Liver (tissue), 9 donors: Measurements from ENCODE around the gene KCNMA1. TPM values are rescaled to one million over a fixed set of nuclear protein-coding genes. Genes with fewer than 3 reads are reported as not detected.

ENCODE experiments used
- DNase-seq: peaks from one replicate; pipeline ENCODE4 v3.0.0-alpha.2; 2017; ENCODE audit warnings: low spot score
- H3K27ac ChIP-seq, 2 donors: one replicate each; pipeline ENCODE4 v1.7.0; 2013; ENCODE audit warnings: inconsistent platforms in 2 of 2, low read length in 2 of 2, control low read depth in 1 of 2, low read depth in 1 of 2, mild to moderate bottlenecking in 1 of 2
- H3K27me3 ChIP-seq, 4 donors: one replicate each; pipeline versions ENCODE4 v1.6.1 to v1.7.0; 2013; ENCODE audit warnings: low read length in 3 of 4, inconsistent platforms in 1 of 4, mild to moderate bottlenecking in 1 of 4, moderate library complexity in 1 of 4; ENCODE audit not compliant: control insufficient read depth in 4 of 4, insufficient read depth in 4 of 4
- H3K36me3 ChIP-seq, 4 donors: one replicate each; pipeline versions ENCODE4 v1.6.1 to v1.7.0; 2013; ENCODE audit warnings: low read length in 3 of 4, mild to moderate bottlenecking in 3 of 4, low read depth in 1 of 4, moderate library complexity in 1 of 4; ENCODE audit not compliant: control insufficient read depth in 4 of 4, insufficient read depth in 3 of 4
- H3K4me1 ChIP-seq, 4 donors: one replicate each; pipeline versions ENCODE4 v1.6.1 to v1.7.0; 2013; ENCODE audit warnings: low read length in 3 of 4, mild to moderate bottlenecking in 3 of 4, moderate library complexity in 1 of 4; ENCODE audit not compliant: control insufficient read depth in 4 of 4, insufficient read depth in 4 of 4
- H3K4me3 ChIP-seq, 3 donors: one replicate each; pipeline versions ENCODE4 v1.6.1 to v1.7.0; 2013; ENCODE audit warnings: low read length in 3 of 3, control low read depth in 1 of 3, low read depth in 1 of 3, mild to moderate bottlenecking in 1 of 3
- H3K9ac ChIP-seq, 2 donors: one replicate each; pipeline ENCODE4 v1.7.0; 2013; ENCODE audit warnings: low read length in 2 of 2, mild to moderate bottlenecking in 2 of 2, moderate library complexity in 2 of 2, control low read depth in 1 of 2, low read depth in 1 of 2
- H3K9me3 ChIP-seq, 4 donors: one replicate each; pipeline versions ENCODE4 v1.6.1 to v1.7.0; 2013; ENCODE audit warnings: low read length in 3 of 4; ENCODE audit not compliant: control insufficient read depth in 4 of 4
- EGR1 ChIP-seq, 2 donors: IDR thresholded peaks; 2 replicates each; pipeline ENCODE4 v1.6.1; 2016 to 2018; ENCODE audit warnings: antibody characterized with exemption in 2 of 2, low read depth in 2 of 2
- FOXA1 ChIP-seq: IDR thresholded peaks from 2 replicates; pipeline ENCODE4 v1.6.1; 2016; ENCODE audit warnings: antibody characterized with exemption
- FOXA2 ChIP-seq: IDR thresholded peaks from 2 replicates; pipeline ENCODE4 v1.6.1; 2016; ENCODE audit warnings: antibody characterized with exemption
- GABPA ChIP-seq, 2 donors: IDR thresholded peaks in 1 of 2; conservative IDR thresholded peaks in 1 of 2; 2 replicates each; pipeline ENCODE4 v1.6.1; 2016; ENCODE audit warnings: antibody characterized with exemption in 2 of 2, mild to moderate bottlenecking in 1 of 2, moderate library complexity in 1 of 2
- HNF4A ChIP-seq, 2 donors: conservative IDR thresholded peaks; 2 replicates each; pipeline ENCODE4 v1.6.1; 2016; ENCODE audit warnings: antibody characterized with exemption in 2 of 2, mild to moderate bottlenecking in 2 of 2
- HNF4G ChIP-seq: IDR thresholded peaks from 2 replicates; pipeline ENCODE4 v1.6.1; 2016; ENCODE audit warnings: antibody characterized with exemption
- JUND ChIP-seq, 2 donors: IDR thresholded peaks; 2 replicates each; pipeline ENCODE4 v1.6.1; 2016; ENCODE audit warnings: antibody characterized with exemption in 2 of 2
- NR2F2 ChIP-seq: IDR thresholded peaks from 2 replicates; pipeline ENCODE4 v1.6.1; 2016; ENCODE audit warnings: antibody characterized with exemption
- RAD21 ChIP-seq, 2 donors: IDR thresholded peaks; 2 replicates each; pipeline ENCODE4 v1.6.1; 2016; ENCODE audit warnings: antibody characterized with exemption in 2 of 2, mild to moderate bottlenecking in 2 of 2
- RXRA ChIP-seq, 2 donors: IDR thresholded peaks; 2 replicates each; pipeline ENCODE4 v1.6.1; 2017 to 2018; ENCODE audit warnings: antibody characterized with exemption in 2 of 2, mild to moderate bottlenecking in 1 of 2
- SP1 ChIP-seq: IDR thresholded peaks from 2 replicates; pipeline ENCODE4 v1.6.1; 2018; ENCODE audit warnings: antibody characterized with exemption, mild to moderate bottlenecking
- TAF1 ChIP-seq: conservative IDR thresholded peaks from 2 replicates; pipeline ENCODE4 v1.6.1; 2016; ENCODE audit warnings: antibody characterized with exemption, mild to moderate bottlenecking
- WGBS: extraction: QIAGEN DNeasy Blood & Tissue Kit; methylation state at CpG from one replicate; pipeline ENCODE4 v1.1.7; 2013; 5-methylcytosine and 5-hydroxymethylcytosine counted together
- polyA plus RNA-seq, 2 donors: library from polyadenylated mRNA; stranded (reverse) in 1 of 2; unstranded in 1 of 2; fragments of 200-250 nt in 1 of 2; fragments of >200 nt in 1 of 2; fragmentation: Nextera tagmentation in 1 of 2; extraction: Ambion mirVana in 1 of 2; gene quantifications; one replicate each; pipeline versions ENCODE4 v1.2.1 to v1.2.3, GENCODE V29; 2013 to 2015
- total RNA-seq, 2 donors: library from RNA; depleted of rRNA; stranded (reverse); fragments of >200 nt; gene quantifications; one replicate each; pipeline ENCODE4 v1.2.3, GENCODE V29; 2014
- TF ChIP-seq, protein P1 (sequence below): IDR thresholded peaks from 2 replicates; pipeline ENCODE4 v1.6.1; 2016; ENCODE audit warnings: antibody characterized with exemption, mild to moderate bottlenecking
- TF ChIP-seq, protein P2 (sequence below): IDR thresholded peaks from 2 replicates; pipeline ENCODE4 v1.6.1; 2016; ENCODE audit warnings: antibody characterized with exemption
- TF ChIP-seq, protein P3 (sequence below): IDR thresholded peaks from 2 replicates; pipeline ENCODE4 v1.6.1; 2016; ENCODE audit warnings: antibody characterized with exemption
- TF ChIP-seq, protein P4 (sequence below): IDR thresholded peaks from 2 replicates; pipeline ENCODE4 v1.6.1; 2016; ENCODE audit warnings: antibody characterized with exemption
- TF ChIP-seq, protein P5 (sequence below): fragments of 150-350 bp; IDR thresholded peaks from 2 replicates; pipeline ENCODE4 v1.5.1; 2017; ENCODE audit warnings: improper control_type of control experiment, low read depth, low read length; ENCODE audit not compliant: missing input control
- donor health status: healthy.
- donor health status: healthy.
- donor health status: healthy.
- donor health status: healthy.
- donor health status: healthy.

KCNMA1 gene
- total and polyA plus RNA-seq, 4 donors: 2.5 to 9.7 (median 4.7) TPM

DNA sequence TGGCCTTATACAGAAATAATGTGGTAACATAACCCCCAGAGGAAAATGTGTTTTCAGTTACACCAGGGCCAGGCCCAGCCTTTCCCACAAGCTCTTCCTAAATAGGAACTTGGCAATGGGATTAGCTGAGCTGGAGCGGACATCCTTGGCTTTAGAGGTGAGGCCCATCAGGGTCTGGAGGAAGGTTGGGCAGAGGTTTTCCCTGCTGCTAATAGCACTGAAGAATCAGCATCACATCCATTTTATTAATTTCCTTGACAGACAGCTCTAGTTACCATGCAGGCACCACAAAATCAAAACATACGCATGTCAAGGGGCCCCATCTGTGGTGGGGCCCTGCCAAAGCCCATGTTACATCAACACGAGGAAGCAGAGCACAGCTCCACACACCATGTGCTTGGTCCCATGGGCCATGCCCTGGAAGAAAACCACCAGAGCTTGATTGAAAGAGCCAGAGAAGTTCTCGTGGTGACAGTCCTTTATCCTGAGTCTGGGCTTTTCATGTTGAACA lies 566.6 kb downstream of the KCNMA1 start:
- no peak overlapping the region for H3K9ac ChIP-seq
- peaks cover 0 to 22% (median 11%) of the 10 kb centered on the region in 4 donors for H3K36me3 ChIP-seq
- WGBS: 94% methylated on average over 4 of the region's 4 CpGs
- no peak overlapping the region for H3K27ac ChIP-seq
- no peak overlapping the region for H3K4me3 ChIP-seq
- H3K27me3 ChIP-seq: no peaks in the 10 kb centered on the region
- DNase-seq: no peak
- no peaks in the 10 kb centered on the region for H3K9me3 ChIP-seq
- TF ChIP-seq HNF4G (no peak), JUND (IDR thresholded peaks at IDR 0.05) (no peak), FOXA1 (no peak), RXRA (IDR thresholded peaks at IDR 0.05) (no peak), GABPA (IDR thresholded peaks at IDR 0.05 in 1 of 2, conservative IDR thresholded peaks at IDR 0.05 in 1 of 2) (no peak), EGR1 (IDR thresholded peaks at IDR 0.05; ENCODE audit: low read depth in 2 of 2) (no peak), RAD21 (IDR thresholded peaks at IDR 0.05) (no peak), TAF1 (no peak), SP1 (no peak), HNF4A (conservative IDR thresholded peaks at IDR 0.05) (no peak), NR2F2 (no peak)
- TF ChIP-seq, protein P1, sequence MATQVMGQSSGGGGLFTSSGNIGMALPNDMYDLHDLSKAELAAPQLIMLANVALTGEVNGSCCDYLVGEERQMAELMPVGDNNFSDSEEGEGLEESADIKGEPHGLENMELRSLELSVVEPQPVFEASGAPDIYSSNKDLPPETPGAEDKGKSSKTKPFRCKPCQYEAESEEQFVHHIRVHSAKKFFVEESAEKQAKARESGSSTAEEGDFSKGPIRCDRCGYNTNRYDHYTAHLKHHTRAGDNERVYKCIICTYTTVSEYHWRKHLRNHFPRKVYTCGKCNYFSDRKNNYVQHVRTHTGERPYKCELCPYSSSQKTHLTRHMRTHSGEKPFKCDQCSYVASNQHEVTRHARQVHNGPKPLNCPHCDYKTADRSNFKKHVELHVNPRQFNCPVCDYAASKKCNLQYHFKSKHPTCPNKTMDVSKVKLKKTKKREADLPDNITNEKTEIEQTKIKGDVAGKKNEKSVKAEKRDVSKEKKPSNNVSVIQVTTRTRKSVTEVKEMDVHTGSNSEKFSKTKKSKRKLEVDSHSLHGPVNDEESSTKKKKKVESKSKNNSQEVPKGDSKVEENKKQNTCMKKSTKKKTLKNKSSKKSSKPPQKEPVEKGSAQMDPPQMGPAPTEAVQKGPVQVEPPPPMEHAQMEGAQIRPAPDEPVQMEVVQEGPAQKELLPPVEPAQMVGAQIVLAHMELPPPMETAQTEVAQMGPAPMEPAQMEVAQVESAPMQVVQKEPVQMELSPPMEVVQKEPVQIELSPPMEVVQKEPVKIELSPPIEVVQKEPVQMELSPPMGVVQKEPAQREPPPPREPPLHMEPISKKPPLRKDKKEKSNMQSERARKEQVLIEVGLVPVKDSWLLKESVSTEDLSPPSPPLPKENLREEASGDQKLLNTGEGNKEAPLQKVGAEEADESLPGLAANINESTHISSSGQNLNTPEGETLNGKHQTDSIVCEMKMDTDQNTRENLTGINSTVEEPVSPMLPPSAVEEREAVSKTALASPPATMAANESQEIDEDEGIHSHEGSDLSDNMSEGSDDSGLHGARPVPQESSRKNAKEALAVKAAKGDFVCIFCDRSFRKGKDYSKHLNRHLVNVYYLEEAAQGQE: no peak
- TF ChIP-seq, protein P2, sequence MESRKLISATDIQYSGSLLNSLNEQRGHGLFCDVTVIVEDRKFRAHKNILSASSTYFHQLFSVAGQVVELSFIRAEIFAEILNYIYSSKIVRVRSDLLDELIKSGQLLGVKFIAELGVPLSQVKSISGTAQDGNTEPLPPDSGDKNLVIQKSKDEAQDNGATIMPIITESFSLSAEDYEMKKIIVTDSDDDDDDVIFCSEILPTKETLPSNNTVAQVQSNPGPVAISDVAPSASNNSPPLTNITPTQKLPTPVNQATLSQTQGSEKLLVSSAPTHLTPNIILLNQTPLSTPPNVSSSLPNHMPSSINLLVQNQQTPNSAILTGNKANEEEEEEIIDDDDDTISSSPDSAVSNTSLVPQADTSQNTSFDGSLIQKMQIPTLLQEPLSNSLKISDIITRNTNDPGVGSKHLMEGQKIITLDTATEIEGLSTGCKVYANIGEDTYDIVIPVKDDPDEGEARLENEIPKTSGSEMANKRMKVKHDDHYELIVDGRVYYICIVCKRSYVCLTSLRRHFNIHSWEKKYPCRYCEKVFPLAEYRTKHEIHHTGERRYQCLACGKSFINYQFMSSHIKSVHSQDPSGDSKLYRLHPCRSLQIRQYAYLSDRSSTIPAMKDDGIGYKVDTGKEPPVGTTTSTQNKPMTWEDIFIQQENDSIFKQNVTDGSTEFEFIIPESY: no peak
- TF ChIP-seq, protein P3, sequence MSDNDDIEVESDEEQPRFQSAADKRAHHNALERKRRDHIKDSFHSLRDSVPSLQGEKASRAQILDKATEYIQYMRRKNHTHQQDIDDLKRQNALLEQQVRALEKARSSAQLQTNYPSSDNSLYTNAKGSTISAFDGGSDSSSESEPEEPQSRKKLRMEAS: no peak
- TF ChIP-seq, protein P4, sequence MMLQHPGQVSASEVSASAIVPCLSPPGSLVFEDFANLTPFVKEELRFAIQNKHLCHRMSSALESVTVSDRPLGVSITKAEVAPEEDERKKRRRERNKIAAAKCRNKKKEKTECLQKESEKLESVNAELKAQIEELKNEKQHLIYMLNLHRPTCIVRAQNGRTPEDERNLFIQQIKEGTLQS: no peak
- H3K4me1 ChIP-seq: peaks cover 0 to 12% (median 3%) of the 10 kb centered on the region in 4 donors

DNA sequence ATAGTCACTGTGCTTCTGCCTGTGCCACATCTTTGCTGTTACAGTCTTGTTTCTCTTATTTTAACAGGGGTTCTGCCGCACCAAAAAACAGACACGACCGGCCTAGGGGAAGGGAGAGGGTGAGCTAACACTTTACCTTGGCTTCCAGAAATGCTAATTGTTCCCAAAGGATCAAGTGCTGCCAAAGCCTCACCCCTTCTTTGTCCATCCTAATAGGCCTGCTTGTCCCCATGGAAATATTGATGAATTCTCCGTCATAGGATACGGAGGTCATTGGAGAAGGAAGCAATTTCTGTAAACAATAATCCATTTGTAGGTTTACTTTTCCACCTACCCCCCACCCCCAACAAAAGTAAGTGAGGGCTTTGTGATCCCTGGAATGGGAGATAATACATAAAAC lies 567.3 kb downstream of the KCNMA1 start:
- WGBS: 95% methylated on average over 5 of the region's 5 CpGs
- Histone ChIP-seq H3K27ac (no peak overlapping the region), H3K9ac (no peak overlapping the region), H3K36me3 (peaks cover 0 to 22% (median 11%) of the 10 kb centered on the region in 4 donors), H3K4me3 (no peak overlapping the region), H3K9me3 (no peaks in the 10 kb centered on the region), H3K4me1 (peaks cover 0 to 12% (median 2%) of the 10 kb centered on the region in 4 donors), H3K27me3 (no peaks in the 10 kb centered on the region)
- DNase-seq: no peak
- TF ChIP-seq FOXA1: no peak
- TF ChIP-seq, protein P3: no peak
- TF ChIP-seq, protein P5, sequence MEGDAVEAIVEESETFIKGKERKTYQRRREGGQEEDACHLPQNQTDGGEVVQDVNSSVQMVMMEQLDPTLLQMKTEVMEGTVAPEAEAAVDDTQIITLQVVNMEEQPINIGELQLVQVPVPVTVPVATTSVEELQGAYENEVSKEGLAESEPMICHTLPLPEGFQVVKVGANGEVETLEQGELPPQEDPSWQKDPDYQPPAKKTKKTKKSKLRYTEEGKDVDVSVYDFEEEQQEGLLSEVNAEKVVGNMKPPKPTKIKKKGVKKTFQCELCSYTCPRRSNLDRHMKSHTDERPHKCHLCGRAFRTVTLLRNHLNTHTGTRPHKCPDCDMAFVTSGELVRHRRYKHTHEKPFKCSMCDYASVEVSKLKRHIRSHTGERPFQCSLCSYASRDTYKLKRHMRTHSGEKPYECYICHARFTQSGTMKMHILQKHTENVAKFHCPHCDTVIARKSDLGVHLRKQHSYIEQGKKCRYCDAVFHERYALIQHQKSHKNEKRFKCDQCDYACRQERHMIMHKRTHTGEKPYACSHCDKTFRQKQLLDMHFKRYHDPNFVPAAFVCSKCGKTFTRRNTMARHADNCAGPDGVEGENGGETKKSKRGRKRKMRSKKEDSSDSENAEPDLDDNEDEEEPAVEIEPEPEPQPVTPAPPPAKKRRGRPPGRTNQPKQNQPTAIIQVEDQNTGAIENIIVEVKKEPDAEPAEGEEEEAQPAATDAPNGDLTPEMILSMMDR: no peak
- TF ChIP-seq, protein P2: no peak
- no peak for TF ChIP-seq TAF1
- TF ChIP-seq HNF4G: no peak
- no peak for TF ChIP-seq HNF4A (conservative IDR thresholded peaks at IDR 0.05)
- TF ChIP-seq EGR1 (IDR thresholded peaks at IDR 0.05; ENCODE audit: low read depth in 2 of 2): no peak
- TF ChIP-seq FOXA2: no peak
- TF ChIP-seq, protein P1: no peak
- TF ChIP-seq RXRA (IDR thresholded peaks at IDR 0.05): no peak
- no peak for TF ChIP-seq GABPA (IDR thresholded peaks at IDR 0.05 in 1 of 2, conservative IDR thresholded peaks at IDR 0.05 in 1 of 2)
- no peak for TF ChIP-seq JUND (IDR thresholded peaks at IDR 0.05)
